OCI-LY1 (cell line): ENCODE measurements around the gene MDN1.

Source experiments
- CTCF ChIP-seq: fragments of 200-600 bp; sonication (generic), shearing (Covaris generic); IDR thresholded peaks from 2 replicates; pipeline ENCODE4 v1.5.1; 2017; ENCODE audit warnings: mild to moderate bottlenecking, antibody characterized with exemption, low read length, moderate library complexity, mixed read lengths
- EZH2 ChIP-seq: fragments of 200-600 bp; sonication (generic), shearing (Covaris generic); IDR thresholded peaks from 2 replicates; pipeline ENCODE4 v1.8.0; 2017; ENCODE audit warnings: borderline replicate concordance, mixed run types, mild to moderate bottlenecking, antibody characterized with exemption, low read length, moderate library complexity, mixed read lengths

GRCh38 chr6:89711801-89712200 is 107.8 kb downstream of the MDN1 start:
- TF ChIP-seq EZH2 (no peak), CTCF (no peak)
